Activated T-cell treated with anti-CD3 and anti-CD28 coated beads, Interleukin-2, amount 50 U/mL, for 4 hours (primary cell): ENCODE data around the gene WDR89. TPM values are rescaled to one million over a fixed set of nuclear protein-coding genes. Genes with fewer than 3 reads are reported as not detected.
"Not testable (repeated sequence)": the region's sequence is repeated elsewhere in the genome, so short reads cannot be mapped to it uniquely, and the experiment has no call there.

Experiments used
- ATAC-seq, 2 donors: fragments of 200-7000 bp; cut with Tn5 transposase; one replicate each; pipeline ENCODE4 v1.10.0; 2021
- DNase-seq: peaks from one replicate; pipeline ENCODE4 v3.0.0-alpha.2; 2020
- H3K27me3 Mint-ChIP-seq: one replicate; pipeline ENCODE4 v1.8.0; 2021; ENCODE audit warnings: low read depth, mixed read lengths
- H3K36me3 Mint-ChIP-seq: one replicate; pipeline ENCODE4 v1.8.0; 2022; ENCODE audit warnings: mixed read lengths; ENCODE audit not compliant: insufficient read depth
- H3K4me1 Mint-ChIP-seq: one replicate; pipeline ENCODE4 v1.8.0; 2021; ENCODE audit warnings: low read depth, mixed read lengths
- H3K4me3 Mint-ChIP-seq: one replicate; pipeline ENCODE4 v1.8.0; 2021; ENCODE audit warnings: mild to moderate bottlenecking, moderate library complexity, mixed read lengths
- H3K9me3 Mint-ChIP-seq: one replicate; pipeline ENCODE4 v1.8.0; 2021; ENCODE audit warnings: mixed read lengths
- total RNA-seq, 3 donors: library from RNA; stranded (reverse); gene quantifications; one replicate each; pipeline ENCODE4 v1.2.1, GENCODE V29; 2021

Gene WDR89
- total RNA-seq, 3 donors from 2014 or later = 33.1 to 38.5 (median 33.2) TPM

DNA sequence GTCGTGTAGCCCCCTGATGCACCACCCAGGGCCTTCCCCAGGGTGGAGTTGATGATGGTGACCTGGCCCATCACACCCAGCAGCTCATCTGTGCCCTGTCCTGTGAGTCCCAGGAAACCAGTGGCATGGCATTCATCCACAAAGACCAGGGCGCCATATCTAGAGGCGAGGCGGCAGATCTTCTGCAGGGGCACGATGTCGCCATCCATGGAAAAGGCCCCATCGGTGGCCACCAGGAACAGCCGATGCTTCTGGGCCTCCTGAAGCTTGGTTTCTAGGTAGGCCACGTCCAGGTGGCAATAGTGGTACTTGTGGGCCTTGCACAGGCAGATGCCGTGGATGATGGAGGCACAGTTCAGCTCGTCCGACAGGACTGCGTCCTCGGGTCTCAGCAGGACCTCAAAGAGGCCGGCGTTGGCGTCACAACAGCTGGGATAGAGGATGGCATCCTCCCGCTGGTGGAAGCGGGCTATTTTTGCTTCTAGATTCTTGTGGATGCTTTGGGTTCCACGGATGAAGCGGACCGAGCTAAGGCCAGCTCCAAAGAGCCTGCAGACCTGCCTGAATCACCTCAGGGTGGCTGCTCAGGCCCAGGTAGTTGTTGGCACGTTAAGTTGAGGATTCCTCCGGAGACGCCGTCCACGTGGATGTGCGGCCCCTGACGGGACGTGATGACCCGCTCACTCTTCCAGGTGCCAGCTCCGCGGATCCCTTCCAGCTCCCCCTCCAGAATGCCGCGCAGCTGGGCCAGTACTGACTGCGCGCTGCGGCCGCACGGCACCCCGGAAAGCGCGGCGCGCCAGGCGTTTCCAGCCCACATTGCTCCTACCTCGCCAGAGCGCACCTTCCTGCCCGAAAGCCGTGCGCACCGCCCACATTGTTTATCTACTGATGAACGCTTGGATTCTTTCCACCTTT is 47.0 kb downstream of the WDR89 start:
- no peak for DNase-seq

DNA sequence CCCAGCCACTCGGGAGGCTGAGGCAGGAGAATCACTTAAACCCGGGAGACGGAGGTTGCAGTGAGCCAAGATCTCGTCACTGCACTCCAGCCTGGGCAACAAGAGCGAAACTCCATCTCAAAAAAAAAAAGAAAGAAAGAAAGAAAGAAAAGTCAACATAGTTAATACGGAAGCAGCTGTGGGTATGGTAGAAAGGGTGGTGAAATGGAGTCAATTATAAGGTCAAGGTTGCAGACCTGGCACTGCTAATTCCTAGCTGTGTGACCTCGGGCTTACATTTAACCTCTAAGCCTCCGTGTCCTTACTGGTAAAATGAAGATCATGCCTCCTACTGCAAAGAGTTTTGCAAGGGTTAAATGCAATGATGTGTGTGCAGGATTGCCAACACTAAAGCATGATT is 58.6 kb downstream of the WDR89 start:
- not testable (repeated sequence) for ATAC-seq, H3K4me3 Mint-ChIP-seq, H3K9me3 Mint-ChIP-seq, H3K27me3 Mint-ChIP-seq, DNase-seq, H3K4me1 Mint-ChIP-seq, H3K36me3 Mint-ChIP-seq

More for the DNA sequence above, 47.0 kb downstream of the WDR89 start:
- Mint-ChIP-seq H3K36me3 (peaks cover 43% of the 10 kb centered on the region), H3K27me3 (no peaks in the 10 kb centered on the region), H3K4me1 (no peaks in the 10 kb centered on the region), H3K4me3 (no peak overlapping the region), H3K9me3 (peaks cover 29% of the 10 kb centered on the region)
- no peak for ATAC-seq

- no peak for DNase-seq
- no peak for ATAC-seq
- Mint-ChIP-seq H3K4me3 (no peak overlapping the region), H3K4me1 (no peaks in the 10 kb centered on the region), H3K9me3 (no peaks in the 10 kb centered on the region), H3K36me3 (no peaks in the 10 kb centered on the region), H3K27me3 (peaks cover 3% of the 10 kb centered on the region)
These were observed 60.2 kb downstream of the WDR89 start for GRCh38 chr14:63581491-63581890.

- Mint-ChIP-seq H3K4me3 (no peak overlapping the region), H3K9me3 (no peaks in the 10 kb centered on the region)
These were observed 63.4 kb downstream of the WDR89 start for GRCh38 chr14:63578300-63578699.

DNA sequence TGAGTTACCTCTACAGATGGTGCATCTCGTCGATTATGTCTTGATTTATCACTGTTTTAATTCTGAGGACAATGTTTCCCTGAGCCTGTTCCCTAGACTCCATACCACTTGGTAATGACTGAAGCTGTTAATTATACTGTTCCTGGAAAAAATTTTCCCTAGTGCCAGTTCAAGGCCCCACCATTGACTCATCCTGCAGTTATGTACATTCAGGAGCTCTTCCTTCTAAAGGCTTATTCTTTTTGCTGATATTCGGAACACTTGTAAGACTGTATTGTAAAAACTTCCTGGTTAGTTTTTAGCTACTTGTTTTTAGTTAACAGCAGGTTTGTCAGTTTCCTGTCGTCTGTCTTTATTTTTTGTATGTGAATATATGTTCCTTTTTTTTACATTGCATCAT is 68.1 kb downstream of the WDR89 start:
- DNase-seq = no peak
- Mint-ChIP-seq H3K36me3 (no peaks in the 10 kb centered on the region), H3K9me3 (no peaks in the 10 kb centered on the region), H3K27me3 (peaks cover 6% of the 10 kb centered on the region), H3K4me3 (no peak overlapping the region), H3K4me1 (no peaks in the 10 kb centered on the region)
- ATAC-seq = no peak

More at GRCh38 chr14:63578300-63578699, 63.4 kb downstream of the WDR89 start:
- H3K36me3 Mint-ChIP-seq = no peaks in the 10 kb centered on the region
- ATAC-seq (no peak), DNase-seq (no peak)
- peaks cover 7% of the 10 kb centered on the region for H3K27me3 Mint-ChIP-seq
- no peaks in the 10 kb centered on the region for H3K4me1 Mint-ChIP-seq

DNA sequence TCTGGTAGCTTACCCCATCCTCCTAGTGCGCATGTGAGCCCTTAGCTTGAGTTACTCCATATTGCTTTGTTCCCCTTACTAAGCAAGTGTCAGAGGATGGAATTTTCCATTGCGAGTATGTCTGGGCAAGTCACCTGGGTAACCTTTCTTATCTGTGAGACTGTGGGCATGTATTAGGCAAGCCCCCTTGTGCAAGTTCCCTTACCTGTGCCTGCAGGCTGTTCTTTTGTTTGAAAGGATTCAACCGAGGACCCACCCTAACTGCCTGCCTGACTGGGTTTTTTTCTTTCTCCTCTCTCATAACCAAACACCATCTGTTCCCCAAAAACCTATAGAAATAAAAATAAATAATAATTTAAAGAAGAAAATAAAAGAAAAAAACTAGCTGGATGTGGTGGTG is 76.2 kb downstream of the WDR89 start:
- no peaks in the 10 kb centered on the region for H3K36me3 Mint-ChIP-seq
- no peak overlapping the region for H3K4me3 Mint-ChIP-seq
- no peaks in the 10 kb centered on the region for H3K9me3 Mint-ChIP-seq
- DNase-seq = no peak
- peaks cover 16% of the 10 kb centered on the region for H3K27me3 Mint-ChIP-seq
- no peak for ATAC-seq
- H3K4me1 Mint-ChIP-seq = no peaks in the 10 kb centered on the region

DNA sequence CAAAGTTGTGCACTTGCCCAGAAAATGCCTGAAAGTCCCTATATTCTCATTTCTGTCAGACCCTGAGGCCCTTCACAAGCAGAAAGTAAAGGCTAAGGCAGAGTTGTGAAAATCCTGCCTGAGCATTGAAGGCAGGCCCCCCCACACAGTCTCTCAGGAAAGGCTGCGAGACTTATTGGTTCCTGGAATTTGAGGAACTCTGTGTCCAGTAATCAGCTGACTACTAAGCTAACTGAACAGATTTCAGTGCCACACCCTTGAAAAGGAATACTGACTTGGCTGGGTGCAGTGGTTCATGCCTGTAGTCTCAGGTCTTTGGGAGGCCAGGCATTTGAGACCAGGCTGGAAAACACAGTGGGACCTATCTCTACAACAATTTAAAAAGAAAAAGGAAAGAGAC is 77.4 kb downstream of the WDR89 start:
- Mint-ChIP-seq H3K36me3 (no peaks in the 10 kb centered on the region), H3K27me3 (peaks cover 16% of the 10 kb centered on the region), H3K4me1 (no peaks in the 10 kb centered on the region), H3K4me3 (no peak overlapping the region), H3K9me3 (no peaks in the 10 kb centered on the region)
- no peak for DNase-seq
- no peak for ATAC-seq

GRCh38 chr14:63563370-63564026 is 78.2 kb downstream of the WDR89 start:
- DNase-seq (no peak), ATAC-seq (no peak)
- Mint-ChIP-seq H3K4me1 (no peaks in the 10 kb centered on the region), H3K36me3 (no peaks in the 10 kb centered on the region), H3K27me3 (peaks cover 16% of the 10 kb centered on the region), H3K9me3 (no peaks in the 10 kb centered on the region), H3K4me3 (no peak overlapping the region)

DNA sequence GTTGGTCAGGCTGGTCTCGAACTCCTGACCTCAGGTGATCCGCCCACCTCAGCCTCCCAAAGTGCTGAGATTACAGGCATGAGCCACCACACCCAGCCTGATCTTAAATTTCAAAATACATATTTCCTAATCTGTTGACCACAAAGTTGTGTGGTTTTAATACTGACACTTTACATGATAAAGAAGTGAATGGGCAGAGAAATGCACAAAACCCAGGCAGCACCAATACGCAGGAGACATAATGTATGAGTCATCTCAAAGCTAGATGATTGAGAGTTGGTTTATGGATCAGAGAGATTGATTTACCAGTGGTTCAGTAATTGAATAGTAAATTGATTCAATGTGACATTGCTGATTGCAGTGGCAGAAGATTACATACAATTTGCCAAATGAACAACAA is 79.3 kb downstream of the WDR89 start:
- Mint-ChIP-seq H3K36me3 (no peaks in the 10 kb centered on the region), H3K4me3 (no peak overlapping the region), H3K27me3 (peaks cover 18% of the 10 kb centered on the region), H3K4me1 (no peaks in the 10 kb centered on the region), H3K9me3 (no peaks in the 10 kb centered on the region)
- DNase-seq (no peak), ATAC-seq (no peak)

DNA sequence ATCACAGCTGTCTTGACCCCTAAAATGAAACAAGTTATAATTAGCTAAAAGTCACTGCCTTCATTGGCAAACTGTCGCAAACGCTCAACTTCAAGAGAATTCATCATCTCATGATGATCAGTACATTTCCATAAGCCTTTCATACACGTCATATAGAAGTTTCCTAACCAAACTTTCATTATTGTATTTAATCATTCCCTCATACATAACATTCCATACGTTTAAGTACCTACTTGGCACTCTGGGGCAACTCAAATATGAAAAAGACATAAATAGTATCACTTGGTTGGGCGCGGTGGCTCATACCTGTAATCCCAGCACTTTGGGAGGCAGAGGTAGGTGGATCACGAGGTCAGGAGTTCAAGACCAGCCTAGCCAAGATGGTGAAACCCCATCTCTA is 86.1 kb downstream of the WDR89 start:
- no peak for DNase-seq
- no peak overlapping the region for H3K4me3 Mint-ChIP-seq
- H3K36me3 Mint-ChIP-seq = no peaks in the 10 kb centered on the region
- peak; percentile 41 to 51 for ATAC-seq
- H3K4me1 Mint-ChIP-seq = peaks cover 6% of the 10 kb centered on the region
- H3K9me3 Mint-ChIP-seq = no peaks in the 10 kb centered on the region
- H3K27me3 Mint-ChIP-seq = peaks cover 2% of the 10 kb centered on the region

DNA sequence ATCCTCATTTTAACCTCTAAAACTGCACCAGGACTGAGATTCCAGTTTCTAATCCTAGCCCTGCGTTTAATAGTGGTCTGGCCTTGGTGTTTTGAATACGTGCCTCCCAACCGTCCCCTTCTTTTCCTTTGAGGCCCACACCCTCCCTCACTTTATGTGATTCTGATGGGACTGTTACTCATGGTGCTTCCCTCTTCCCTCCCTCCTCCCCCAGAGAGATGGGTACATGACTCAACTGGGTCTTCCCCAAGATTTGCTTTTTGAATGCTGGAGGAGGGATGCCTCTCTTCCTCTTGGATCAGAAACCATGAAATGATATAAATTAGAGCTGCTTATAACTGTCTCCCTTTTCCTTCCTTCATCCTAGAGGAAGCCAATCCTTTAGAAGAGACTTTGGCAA is 90.3 kb downstream of the WDR89 start:
- Mint-ChIP-seq H3K27me3 (no peaks in the 10 kb centered on the region), H3K9me3 (no peaks in the 10 kb centered on the region), H3K4me3 (no peak overlapping the region), H3K36me3 (no peaks in the 10 kb centered on the region), H3K4me1 (peaks cover 6% of the 10 kb centered on the region)
- ATAC-seq = peak in 1 of 2 donors; percentile 40
- DNase-seq = no peak

DNA sequence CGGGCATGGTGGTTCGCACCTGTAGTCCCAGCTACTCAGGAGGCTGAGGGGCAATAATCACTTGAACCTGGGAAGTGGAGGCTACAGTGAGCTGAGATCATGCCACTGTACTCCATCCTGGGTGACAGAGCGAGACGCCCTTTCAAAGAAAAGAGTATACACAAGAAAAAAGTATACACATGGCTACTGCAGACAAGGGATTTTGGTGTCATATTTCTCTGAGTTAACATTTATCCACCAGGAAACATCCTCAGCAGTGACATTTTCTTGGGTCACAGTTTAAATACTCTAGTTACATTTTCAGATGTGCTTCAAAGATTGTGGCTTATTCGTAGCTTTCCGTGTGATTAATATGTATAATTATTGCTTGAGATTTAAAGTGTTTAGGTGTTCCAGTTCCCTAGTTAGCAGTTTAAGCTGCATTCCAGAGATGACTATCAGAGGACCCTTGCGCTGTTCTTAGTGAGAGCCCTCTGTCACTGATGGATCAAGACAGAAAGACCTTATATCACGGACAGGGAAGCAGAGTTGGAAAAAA is 93.8 kb downstream of the WDR89 start:
- Mint-ChIP-seq H3K27me3 (no peaks in the 10 kb centered on the region), H3K4me3 (no peak overlapping the region), H3K36me3 (no peaks in the 10 kb centered on the region), H3K4me1 (peaks cover 14% of the 10 kb centered on the region), H3K9me3 (no peaks in the 10 kb centered on the region)
- ATAC-seq (no peak), DNase-seq (no peak)
